DND-41 (cell line): ENCODE measurements around the gene KIAA1549.

Experiments
- CTCF ChIP-seq: IDR thresholded peaks from 2 replicates; pipeline ENCODE4 v1.5.1; 2012; ENCODE audit warnings: borderline replicate concordance, low read length, moderate library complexity, mild to moderate bottlenecking; ENCODE audit not compliant: poor library complexity, severe bottlenecking; ENCODE audit errors: extremely low read depth
- EZH2 ChIP-seq: IDR thresholded peaks from 3 replicates; pipeline ENCODE4 v1.6.1; 2012; ENCODE audit warnings: borderline replicate concordance, low read depth, mild to moderate bottlenecking, moderate library complexity, low read length, inconsistent platforms; ENCODE audit not compliant: severe bottlenecking

GRCh38 chr7:139018910-139019309 is 37.7 kb upstream of the KIAA1549 start:
- TF ChIP-seq CTCF (no peak), EZH2 (no peak)
